ENCODE measurements around the gene MLH3.
"Not testable (repeated sequence)": the region's sequence is repeated elsewhere in the genome, so short reads cannot be mapped to it uniquely, and the experiment has no call there.

The MLH3 gene

GRCh38 chr14:75050852-75051555, at the start of gene MLH3:
Gene MLH3, minus strand, starts transcription at chr14:75051467. Its CDS starts 1,812 bp downstream, at chr14:75049655.
- DNase-seq (ENCODE audit: low spot score) = peak; percentile 96

- DNase-seq (ENCODE audit: low spot score) = no peak
These were observed 47.4 kb upstream of the MLH3 start for GRCh38 chr14:75098682-75099081.

GRCh38 chr14:75098212-75098611, 46.9 kb upstream of the MLH3 start:
- DNase-seq (ENCODE audit: low spot score) = no peak

- no peak for DNase-seq (ENCODE audit: low spot score)
These were observed 45.7 kb upstream of the MLH3 start for GRCh38 chr14:75096959-75097358.

- no peak for DNase-seq (ENCODE audit: low spot score)
These were observed 44.4 kb upstream of the MLH3 start for GRCh38 chr14:75095690-75096089.

GRCh38 chr14:75094896-75095295, 43.6 kb upstream of the MLH3 start:
- DNase-seq (ENCODE audit: low spot score) = no peak

- DNase-seq (ENCODE audit: low spot score) = no peak
These were observed 41.4 kb upstream of the MLH3 start for GRCh38 chr14:75092698-75093097.

GRCh38 chr14:75091251-75091650, 40.0 kb upstream of the MLH3 start:
- no peak for DNase-seq (ENCODE audit: low spot score)

GRCh38 chr14:75090353-75090752, 39.1 kb upstream of the MLH3 start:
- no peak for DNase-seq (ENCODE audit: low spot score)

GRCh38 chr14:75088566-75089373, 37.5 kb upstream of the MLH3 start:
- DNase-seq (ENCODE audit: low spot score) = peak; percentile 66

- DNase-seq (ENCODE audit: low spot score) = no peak
These were observed 36.9 kb upstream of the MLH3 start for GRCh38 chr14:75088153-75088552.

GRCh38 chr14:75084513-75084912, 33.2 kb upstream of the MLH3 start:
- no peak for DNase-seq (ENCODE audit: low spot score)

- no peak for DNase-seq (ENCODE audit: low spot score)
These were observed 32.0 kb upstream of the MLH3 start for GRCh38 chr14:75083271-75083670.

- DNase-seq (ENCODE audit: low spot score) = no peak
These were observed 30.5 kb upstream of the MLH3 start for GRCh38 chr14:75081660-75082229.

- DNase-seq (ENCODE audit: low spot score) = no peak
These were observed 28.3 kb upstream of the MLH3 start for GRCh38 chr14:75079521-75079920.

- no peak for DNase-seq (ENCODE audit: low spot score)
These were observed 26.5 kb upstream of the MLH3 start for GRCh38 chr14:75077794-75078193.

GRCh38 chr14:75070383-75070782, 19.1 kb upstream of the MLH3 start:
- DNase-seq (ENCODE audit: low spot score) = no peak

GRCh38 chr14:75069811-75070145, 18.5 kb upstream of the MLH3 start:
- no peak for DNase-seq (ENCODE audit: low spot score)

- DNase-seq (ENCODE audit: low spot score) = peak; percentile 97
These were observed 18.0 kb upstream of the MLH3 start, which contains the start of gene ZC2HC1C for GRCh38 chr14:75069121-75069810. Gene ZC2HC1C, plus strand, starts transcription at chr14:75069641. Its CDS starts 933 bp downstream, at chr14:75070574.

GRCh38 chr14:75068294-75069120, 17.2 kb upstream of the MLH3 start:
- DNase-seq (ENCODE audit: low spot score) = no peak

GRCh38 chr14:75067765-75068164, 16.5 kb upstream of the MLH3 start:
- DNase-seq (ENCODE audit: low spot score) = not testable (repeated sequence)

- no peak for DNase-seq (ENCODE audit: low spot score)
These were observed 15.9 kb upstream of the MLH3 start for GRCh38 chr14:75067212-75067611.

All from AG08395 (cell line).